ENCODE results near the gene ATP2B1.
"Not testable (repeated sequence)": the region's sequence is repeated elsewhere in the genome, so short reads cannot be mapped to it uniquely, and the experiment has no call there.

Gene ATP2B1

GRCh38 chr12:89708565-89709156 is at the start of gene ATP2B1:
Gene ATP2B1, minus strand, starts transcription at chr12:89708838. Its CDS starts 52,952 bp downstream, at chr12:89655886.
- peak; percentile 49 to 71 (median 67) for DNase-seq (ENCODE audit: low read depth in 3 of 3, low spot score in 1 of 3)

- not testable (repeated sequence) for DNase-seq (ENCODE audit: low read depth in 3 of 3, low spot score in 1 of 3)
Observed at GRCh38 chr12:89757987-89758386, 49.3 kb upstream of the ATP2B1 start.

- no peak for DNase-seq (ENCODE audit: low read depth in 3 of 3, low spot score in 1 of 3)
Observed at GRCh38 chr12:89756585-89757398, 48.2 kb upstream of the ATP2B1 start.

- no peak for DNase-seq (ENCODE audit: low read depth in 3 of 3, low spot score in 1 of 3)
Observed at GRCh38 chr12:89756194-89756584, 47.6 kb upstream of the ATP2B1 start.

- DNase-seq (ENCODE audit: low read depth in 3 of 3, low spot score in 1 of 3) = no peak
Observed at GRCh38 chr12:89753997-89754396, 45.4 kb upstream of the ATP2B1 start.

GRCh38 chr12:89752341-89752740 is 43.7 kb upstream of the ATP2B1 start:
- no peak for DNase-seq (ENCODE audit: low read depth in 3 of 3, low spot score in 1 of 3)

- DNase-seq (ENCODE audit: low read depth in 3 of 3, low spot score in 1 of 3) = no peak
Observed at GRCh38 chr12:89750389-89751351, 42.0 kb upstream of the ATP2B1 start.

- DNase-seq (ENCODE audit: low read depth in 3 of 3, low spot score in 1 of 3) = no peak
Observed at GRCh38 chr12:89748791-89749190, 40.2 kb upstream of the ATP2B1 start.

- DNase-seq (ENCODE audit: low read depth in 3 of 3, low spot score in 1 of 3) = no peak
Observed at GRCh38 chr12:89745286-89745685, 36.6 kb upstream of the ATP2B1 start.

- DNase-seq (ENCODE audit: low read depth in 3 of 3, low spot score in 1 of 3) = no peak
Observed at GRCh38 chr12:89742337-89743022, 33.8 kb upstream of the ATP2B1 start.

GRCh38 chr12:89740943-89741342 is 32.3 kb upstream of the ATP2B1 start:
- no peak for DNase-seq (ENCODE audit: low read depth in 3 of 3, low spot score in 1 of 3)

GRCh38 chr12:89736995-89737394 is 28.4 kb upstream of the ATP2B1 start:
- DNase-seq (ENCODE audit: low read depth in 3 of 3, low spot score in 1 of 3) = no peak

- no peak for DNase-seq (ENCODE audit: low read depth in 3 of 3, low spot score in 1 of 3)
Observed at GRCh38 chr12:89733579-89734201, 25.1 kb upstream of the ATP2B1 start.

- DNase-seq (ENCODE audit: low read depth in 3 of 3, low spot score in 1 of 3) = no peak
Observed at GRCh38 chr12:89732522-89732921, 23.9 kb upstream of the ATP2B1 start.

- DNase-seq (ENCODE audit: low read depth in 3 of 3, low spot score in 1 of 3) = no peak
Observed at GRCh38 chr12:89731614-89732013, 23.0 kb upstream of the ATP2B1 start.

- DNase-seq (ENCODE audit: low read depth in 3 of 3, low spot score in 1 of 3) = no peak
Observed at GRCh38 chr12:89731089-89731488, 22.5 kb upstream of the ATP2B1 start.

- no peak for DNase-seq (ENCODE audit: low read depth in 3 of 3, low spot score in 1 of 3)
Observed at GRCh38 chr12:89729946-89730459, 21.4 kb upstream of the ATP2B1 start.

- DNase-seq (ENCODE audit: low read depth in 3 of 3, low spot score in 1 of 3) = no peak
Observed at GRCh38 chr12:89723276-89723675, 14.6 kb upstream of the ATP2B1 start.

GRCh38 chr12:89721291-89721987 is 12.8 kb upstream of the ATP2B1 start:
- DNase-seq (ENCODE audit: low read depth in 3 of 3, low spot score in 1 of 3) = no peak
